Suprapubic skin (tissue), 3 donors: ENCODE measurements around the gene CNN2.

Experiments
- CTCF ChIP-seq, 2 donors: fragments of 200-600 bp in 1 of 2; fragments of 450-650 bp in 1 of 2; sonication (generic) in 1 of 2; IDR thresholded peaks; one replicate each; pipeline ENCODE4 v1.5.1; 2016 to 2019; ENCODE audit warnings: antibody characterized with exemption in 2 of 2, mild to moderate bottlenecking in 1 of 2, moderate library complexity in 1 of 2
- EP300 ChIP-seq: sonication (generic); formaldehyde crosslinking; IDR thresholded peaks from one replicate; pipeline ENCODE4 v1.6.1; 2017; ENCODE audit warnings: antibody characterized with exemption

DNA sequence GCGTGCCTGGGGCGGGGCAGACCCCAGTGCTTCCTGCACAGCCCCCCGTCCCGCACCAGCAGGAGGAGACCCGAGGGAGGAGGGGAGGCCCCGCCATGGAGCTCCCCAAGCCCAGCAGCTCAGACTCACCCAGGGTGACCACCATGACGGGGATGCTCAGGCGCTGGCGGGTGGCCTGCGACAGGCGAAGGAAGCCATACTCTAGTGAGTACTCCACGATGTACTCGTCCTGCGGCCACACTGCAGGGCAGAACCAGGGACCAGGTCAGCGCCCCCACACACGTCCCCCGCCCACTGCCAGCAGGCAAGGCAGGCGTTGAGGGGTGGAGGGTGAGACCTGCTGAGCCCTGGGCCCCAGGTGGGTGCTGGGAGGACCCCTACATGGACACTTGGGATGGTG, 14.1 kb upstream of the CNN2 start:
- no peak for TF ChIP-seq CTCF (IDR thresholded peaks at IDR 0.05)
- TF ChIP-seq EP300: no peak
